Lower leg skin (tissue), 3 donors: ENCODE results near the gene FAM174C.
"Not testable (repeated sequence)": the region's sequence is repeated elsewhere in the genome, so short reads cannot be mapped to it uniquely, and the experiment has no call there.

Experiments
- POLR2A ChIP-seq, 2 donors: fragments of 450-650 bp; IDR thresholded peaks; one replicate each; pipeline ENCODE4 v1.6.1; 2016 to 2017; ENCODE audit warnings: antibody characterized with exemption in 2 of 2, mild to moderate bottlenecking in 1 of 2, moderate library complexity in 1 of 2
- TF ChIP-seq, protein P1 (sequence below), 3 donors: fragments of 450-650 bp; IDR thresholded peaks; one replicate each; pipeline ENCODE4 v1.5.1; 2016; ENCODE audit warnings: antibody characterized with exemption in 3 of 3, mild to moderate bottlenecking in 3 of 3, moderate library complexity in 2 of 3

DNA sequence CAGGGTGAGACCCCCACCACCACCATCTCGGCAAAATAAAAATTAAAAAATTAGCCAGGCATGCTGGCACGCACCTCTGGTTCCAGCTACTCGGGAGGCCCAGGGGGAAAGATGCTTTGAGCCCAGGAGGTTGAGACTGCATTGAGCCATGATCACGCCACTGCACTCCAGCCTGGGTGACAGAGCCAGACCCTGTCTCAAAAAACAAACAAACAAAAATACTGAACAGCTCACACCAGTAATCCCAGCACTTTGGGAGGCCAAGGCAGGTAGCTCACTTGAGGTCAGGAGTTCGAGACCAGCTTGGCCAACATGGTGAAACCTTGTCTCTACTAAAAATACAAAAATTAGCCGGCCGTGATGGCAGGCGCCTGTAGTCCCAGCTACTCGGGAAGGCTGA is 30.0 kb downstream of the FAM174C start:
- TF ChIP-seq POLR2A (IDR thresholded peaks at IDR 0.05), result not testable (repeated sequence)
- TF ChIP-seq, protein P1, sequence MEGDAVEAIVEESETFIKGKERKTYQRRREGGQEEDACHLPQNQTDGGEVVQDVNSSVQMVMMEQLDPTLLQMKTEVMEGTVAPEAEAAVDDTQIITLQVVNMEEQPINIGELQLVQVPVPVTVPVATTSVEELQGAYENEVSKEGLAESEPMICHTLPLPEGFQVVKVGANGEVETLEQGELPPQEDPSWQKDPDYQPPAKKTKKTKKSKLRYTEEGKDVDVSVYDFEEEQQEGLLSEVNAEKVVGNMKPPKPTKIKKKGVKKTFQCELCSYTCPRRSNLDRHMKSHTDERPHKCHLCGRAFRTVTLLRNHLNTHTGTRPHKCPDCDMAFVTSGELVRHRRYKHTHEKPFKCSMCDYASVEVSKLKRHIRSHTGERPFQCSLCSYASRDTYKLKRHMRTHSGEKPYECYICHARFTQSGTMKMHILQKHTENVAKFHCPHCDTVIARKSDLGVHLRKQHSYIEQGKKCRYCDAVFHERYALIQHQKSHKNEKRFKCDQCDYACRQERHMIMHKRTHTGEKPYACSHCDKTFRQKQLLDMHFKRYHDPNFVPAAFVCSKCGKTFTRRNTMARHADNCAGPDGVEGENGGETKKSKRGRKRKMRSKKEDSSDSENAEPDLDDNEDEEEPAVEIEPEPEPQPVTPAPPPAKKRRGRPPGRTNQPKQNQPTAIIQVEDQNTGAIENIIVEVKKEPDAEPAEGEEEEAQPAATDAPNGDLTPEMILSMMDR (IDR thresholded peaks at IDR 0.05), result not testable (repeated sequence)
